Thoracic aorta (tissue), 2 donors: ENCODE data around the gene XK. TPM values are rescaled to one million over a fixed set of nuclear protein-coding genes. Genes with fewer than 3 reads are reported as not detected.

Source experiments
- ATAC-seq: fragments of 150-250 bp; one replicate; pipeline ENCODE4 v1.8.0; 2017; ENCODE audit warnings: low read depth; ENCODE audit not compliant: insufficient number of reproducible peaks, low FRiP score
- DNase-seq: peaks from one replicate; pipeline ENCODE4 v3.0.0-alpha.2; 2020; ENCODE audit warnings: low spot score
- H3K27ac ChIP-seq, 2 donors: fragments of 200-600 bp; sonication (generic); 1 replicate in 1 of 2; 2 replicates in 1 of 2; pipeline ENCODE4 v1.5.1; 2016; ENCODE audit warnings: mild to moderate bottlenecking in 2 of 2, moderate library complexity in 2 of 2
- H3K27me3 ChIP-seq: fragments of 200-600 bp; sonication (generic); replicated peaks from 2 replicates; pipeline ENCODE4 v1.6.0; 2016; ENCODE audit warnings: mild to moderate bottlenecking; ENCODE audit not compliant: insufficient read depth
- H3K36me3 ChIP-seq: fragments of 200-600 bp; sonication (generic); one replicate; pipeline ENCODE4 v1.5.1; 2016
- H3K4me1 ChIP-seq, 2 donors: fragments of 200-600 bp; sonication (generic); 1 replicate in 1 of 2; 2 replicates in 1 of 2; pipeline versions ENCODE4 v1.5.1 to v1.6.0; 2016; ENCODE audit warnings: low read depth in 2 of 2, mild to moderate bottlenecking in 1 of 2; ENCODE audit not compliant: control insufficient read depth in 1 of 2
- H3K4me3 ChIP-seq: fragments of 200-600 bp; sonication (generic); 2 replicates; pipeline ENCODE4 v1.5.1; 2016; ENCODE audit warnings: mild to moderate bottlenecking
- H3K9me3 ChIP-seq: fragments of 200-600 bp; sonication (generic); 2 replicates; pipeline ENCODE4 v1.5.1; 2016
- total RNA-seq, 2 donors: library from RNA; depleted of rRNA; stranded (reverse); fragments of >200 nt; gene quantifications; one replicate each; pipeline versions ENCODE4 v1.1.0 to v1.2.3, GENCODE V29; 2016
- TF ChIP-seq, protein P1 (sequence below): fragments of 200-600 bp; sonication (generic); IDR thresholded peaks from one replicate; pipeline ENCODE4 v1.5.1; 2019; ENCODE audit warnings: antibody characterized with exemption

Gene XK
- total RNA-seq, 2 donors from 2014 or later: 1.5 to 1.6 TPM

DNA sequence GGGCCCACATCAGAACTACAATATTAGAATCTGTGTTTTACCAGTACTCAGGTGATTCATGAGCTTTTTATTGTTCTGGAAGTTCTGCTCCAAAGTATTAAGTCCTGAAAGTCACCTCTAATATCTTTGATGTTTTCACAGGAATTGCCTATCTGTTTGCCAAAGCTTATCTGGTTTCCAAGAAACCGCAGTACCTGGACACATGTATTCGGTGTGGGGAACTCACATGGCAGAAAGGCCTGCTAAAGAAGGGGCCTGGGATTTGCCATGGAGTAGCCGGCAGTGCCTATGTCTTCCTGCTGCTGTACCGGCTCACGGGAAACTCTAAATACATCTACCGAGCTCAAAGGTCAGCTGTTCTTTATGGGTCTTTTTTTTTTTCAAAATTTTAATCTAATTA is 18.4 kb upstream of the XK start:
- no peaks in the 10 kb centered on the region for H3K36me3 ChIP-seq
- DNase-seq (no peak), ATAC-seq (no peak)
- H3K27me3 ChIP-seq: no peaks in the 10 kb centered on the region
- H3K4me3 ChIP-seq: no peak overlapping the region
- TF ChIP-seq, protein P1, sequence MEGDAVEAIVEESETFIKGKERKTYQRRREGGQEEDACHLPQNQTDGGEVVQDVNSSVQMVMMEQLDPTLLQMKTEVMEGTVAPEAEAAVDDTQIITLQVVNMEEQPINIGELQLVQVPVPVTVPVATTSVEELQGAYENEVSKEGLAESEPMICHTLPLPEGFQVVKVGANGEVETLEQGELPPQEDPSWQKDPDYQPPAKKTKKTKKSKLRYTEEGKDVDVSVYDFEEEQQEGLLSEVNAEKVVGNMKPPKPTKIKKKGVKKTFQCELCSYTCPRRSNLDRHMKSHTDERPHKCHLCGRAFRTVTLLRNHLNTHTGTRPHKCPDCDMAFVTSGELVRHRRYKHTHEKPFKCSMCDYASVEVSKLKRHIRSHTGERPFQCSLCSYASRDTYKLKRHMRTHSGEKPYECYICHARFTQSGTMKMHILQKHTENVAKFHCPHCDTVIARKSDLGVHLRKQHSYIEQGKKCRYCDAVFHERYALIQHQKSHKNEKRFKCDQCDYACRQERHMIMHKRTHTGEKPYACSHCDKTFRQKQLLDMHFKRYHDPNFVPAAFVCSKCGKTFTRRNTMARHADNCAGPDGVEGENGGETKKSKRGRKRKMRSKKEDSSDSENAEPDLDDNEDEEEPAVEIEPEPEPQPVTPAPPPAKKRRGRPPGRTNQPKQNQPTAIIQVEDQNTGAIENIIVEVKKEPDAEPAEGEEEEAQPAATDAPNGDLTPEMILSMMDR: no peak
- no peaks in the 10 kb centered on the region for H3K4me1 ChIP-seq
- H3K27ac ChIP-seq: no peak overlapping the region
- H3K9me3 ChIP-seq: no peaks in the 10 kb centered on the region

DNA sequence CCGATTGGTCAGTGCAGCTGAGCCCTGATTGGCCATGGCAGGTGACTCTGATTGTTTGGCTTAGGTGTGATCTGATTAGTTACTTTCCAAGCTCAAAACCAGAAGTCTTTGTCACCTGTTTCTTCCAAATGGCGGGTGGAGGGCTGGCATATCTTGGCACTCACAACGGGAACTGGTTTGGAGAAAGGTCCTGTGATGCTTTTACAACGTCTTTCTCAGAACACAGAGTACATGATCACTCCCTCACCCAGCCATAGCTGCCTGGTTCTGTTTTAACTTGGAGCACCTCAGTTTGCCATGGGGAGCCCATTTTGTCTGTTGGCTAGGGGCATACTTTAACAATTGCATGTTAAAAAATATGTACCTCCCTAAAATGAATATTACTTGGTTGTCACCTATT is 13.0 kb upstream of the XK start:
- Histone ChIP-seq H3K9me3 (no peaks in the 10 kb centered on the region), H3K4me1 (no peaks in the 10 kb centered on the region), H3K4me3 (no peak overlapping the region), H3K36me3 (no peaks in the 10 kb centered on the region), H3K27ac (no peak overlapping the region), H3K27me3 (no peaks in the 10 kb centered on the region)
- TF ChIP-seq, protein P1: no peak
- no peak for DNase-seq
- ATAC-seq: no peak

DNA sequence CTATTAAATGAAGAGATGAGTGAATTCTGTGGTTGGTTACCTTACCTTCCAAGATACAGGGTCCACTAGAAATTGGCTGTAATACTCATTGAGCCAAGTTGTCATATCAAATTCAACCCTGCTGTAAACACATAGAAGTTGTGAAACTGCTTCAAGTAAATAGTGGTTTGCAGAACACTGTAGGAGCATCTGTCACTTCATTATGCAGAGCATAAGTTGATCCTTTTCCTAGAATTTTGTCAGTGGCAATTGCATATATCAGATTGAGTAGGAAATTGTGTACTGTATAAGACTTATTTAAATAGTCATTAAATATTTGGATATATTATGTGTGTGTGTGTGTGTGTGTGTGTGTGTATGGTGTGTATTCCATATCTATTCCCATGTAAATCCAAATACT is 8.8 kb upstream of the XK start:
- TF ChIP-seq, protein P1: no peak
- no peak overlapping the region for H3K4me3 ChIP-seq
- DNase-seq (no peak), ATAC-seq (no peak)
- no peaks in the 10 kb centered on the region for H3K36me3 ChIP-seq
- no peaks in the 10 kb centered on the region for H3K4me1 ChIP-seq
- no peaks in the 10 kb centered on the region for H3K27me3 ChIP-seq
- no peak overlapping the region for H3K27ac ChIP-seq
- H3K9me3 ChIP-seq: no peaks in the 10 kb centered on the region

DNA sequence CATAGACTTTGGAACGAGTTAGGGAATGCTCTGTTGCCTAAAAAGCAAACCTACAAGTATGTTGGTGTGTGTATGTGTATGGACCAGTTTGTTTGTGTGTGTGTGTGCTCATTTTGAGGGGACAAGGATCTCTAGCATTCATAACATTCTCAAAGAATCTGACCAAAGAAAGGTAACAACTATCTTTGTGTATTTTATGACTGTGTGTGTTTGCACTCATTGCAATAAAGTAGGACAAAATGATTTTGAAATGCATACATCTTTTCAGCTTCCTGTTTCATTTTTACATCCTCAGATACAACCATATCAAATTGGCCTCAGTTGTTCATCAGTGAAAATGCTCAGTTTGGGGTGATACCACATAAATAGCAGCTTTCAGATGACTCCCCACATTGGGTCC is 8.3 kb upstream of the XK start:
- TF ChIP-seq, protein P1: no peak
- H3K4me3 ChIP-seq: no peak overlapping the region
- no peak overlapping the region for H3K27ac ChIP-seq

DNA sequence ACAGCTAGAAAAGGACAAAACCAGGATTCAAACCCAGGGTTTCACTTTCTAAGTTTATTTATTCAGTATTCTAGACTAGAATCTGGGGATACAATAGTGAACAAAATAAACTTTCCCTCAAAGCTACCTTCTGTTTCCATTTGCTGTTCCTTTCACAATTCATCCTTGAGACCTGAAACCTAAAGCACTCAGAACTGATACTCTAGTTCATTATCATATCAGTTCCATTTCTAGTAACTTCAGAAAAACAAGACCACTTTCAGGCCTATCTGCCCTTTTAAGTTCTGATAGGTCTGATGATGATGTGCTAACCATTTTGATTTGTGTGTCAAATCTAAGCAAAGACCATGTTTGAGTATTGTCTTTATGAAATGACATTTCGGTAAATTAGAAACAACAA is 7.8 kb upstream of the XK start:
- no peak for ATAC-seq
- no peaks in the 10 kb centered on the region for H3K36me3 ChIP-seq
- no peaks in the 10 kb centered on the region for H3K27me3 ChIP-seq
- DNase-seq: no peak
- no peaks in the 10 kb centered on the region for H3K9me3 ChIP-seq
- no peak overlapping the region for H3K27ac ChIP-seq
- TF ChIP-seq, protein P1: no peak
- H3K4me3 ChIP-seq: no peak overlapping the region
- H3K4me1 ChIP-seq: no peaks in the 10 kb centered on the region

More for the DNA sequence above, 8.3 kb upstream of the XK start:
- no peaks in the 10 kb centered on the region for H3K27me3 ChIP-seq
- DNase-seq: no peak
- no peaks in the 10 kb centered on the region for H3K9me3 ChIP-seq
- H3K4me1 ChIP-seq: no peaks in the 10 kb centered on the region
- no peak for ATAC-seq
- H3K36me3 ChIP-seq: no peaks in the 10 kb centered on the region
